HG02981 (cell line): ENCODE measurements around the gene MICU1.
"Not testable (repeated sequence)": the region's sequence is repeated elsewhere in the genome, so short reads cannot be mapped to it uniquely, and the experiment has no call there.

Experiments used
- ATAC-seq: cut with Tn5 transposase; IDR thresholded peaks from one replicate; pipeline ENCODE4 v1.9.1; 2021; ENCODE audit warnings: mild to moderate bottlenecking, moderate library complexity; ENCODE audit not compliant: unreplicated experiment

The MICU1 gene

DNA sequence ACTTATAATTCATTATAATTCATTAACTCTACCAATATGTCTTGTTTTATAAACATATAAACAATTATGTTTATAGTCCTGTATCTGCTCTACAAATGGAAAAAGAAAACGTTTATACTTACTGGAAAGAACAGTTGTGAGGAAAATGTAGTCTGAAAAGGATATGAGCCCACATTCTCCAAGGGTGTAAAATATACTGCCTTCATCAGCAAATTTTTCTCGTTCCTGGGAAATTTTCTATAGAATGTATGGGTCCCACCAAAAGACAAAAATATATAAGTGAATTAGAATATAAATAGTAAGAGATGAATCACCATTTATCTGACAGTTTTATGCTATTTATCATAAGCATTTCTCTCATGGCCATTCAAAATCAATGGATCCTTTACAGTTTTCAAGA, 117.8 kb downstream of the MICU1 start:
- ATAC-seq = no peak

GRCh38 chr10:72506474-72506873, 119.4 kb downstream of the MICU1 start:
- no peak for ATAC-seq

DNA sequence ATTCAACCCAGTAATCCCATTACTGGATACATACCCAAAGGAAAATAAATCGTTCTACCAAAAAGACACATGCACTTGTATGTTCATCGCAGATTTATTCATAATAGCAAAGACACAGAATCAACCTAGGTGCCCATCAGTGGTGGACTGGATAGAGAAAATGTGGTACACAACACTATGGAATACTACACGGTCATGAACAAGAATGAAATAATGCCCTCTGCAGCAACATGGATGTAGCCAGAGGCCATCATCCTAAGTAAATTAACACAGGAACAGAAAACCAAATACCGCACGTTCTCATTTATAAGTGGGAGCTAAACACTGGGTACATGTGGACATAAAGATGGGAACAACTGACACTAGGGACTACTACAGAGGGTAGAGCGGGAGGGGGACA, 120.4 kb downstream of the MICU1 start:
- no peak for ATAC-seq

- ATAC-seq = no peak
Observed at GRCh38 chr10:72503694-72504438, 122.0 kb downstream of the MICU1 start.

- no peak for ATAC-seq
Observed at GRCh38 chr10:72503241-72503640, 122.6 kb downstream of the MICU1 start.

- no peak for ATAC-seq
Observed at GRCh38 chr10:72502581-72502980, 123.3 kb downstream of the MICU1 start.

DNA sequence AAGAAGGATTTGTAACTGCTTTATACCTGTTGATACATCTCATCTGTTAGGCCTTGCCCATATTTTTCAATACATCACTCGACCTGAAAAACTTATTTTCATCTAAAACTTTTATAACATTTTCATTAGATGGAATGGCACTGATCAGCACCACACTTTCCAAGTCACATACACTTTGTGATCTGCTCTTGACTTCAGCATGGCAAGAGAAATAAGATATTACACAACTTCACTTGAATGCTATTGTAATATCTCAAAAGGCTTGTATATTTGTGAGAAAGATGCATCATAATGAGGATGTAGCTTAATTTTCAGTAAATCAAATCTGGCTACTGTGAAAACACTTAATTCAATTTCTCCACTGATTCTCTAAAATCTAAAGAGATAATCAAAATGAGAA, 126.2 kb downstream of the MICU1 start:
- ATAC-seq = no peak

GRCh38 chr10:72490951-72491350, 134.9 kb downstream of the MICU1 start:
- no peak for ATAC-seq

DNA sequence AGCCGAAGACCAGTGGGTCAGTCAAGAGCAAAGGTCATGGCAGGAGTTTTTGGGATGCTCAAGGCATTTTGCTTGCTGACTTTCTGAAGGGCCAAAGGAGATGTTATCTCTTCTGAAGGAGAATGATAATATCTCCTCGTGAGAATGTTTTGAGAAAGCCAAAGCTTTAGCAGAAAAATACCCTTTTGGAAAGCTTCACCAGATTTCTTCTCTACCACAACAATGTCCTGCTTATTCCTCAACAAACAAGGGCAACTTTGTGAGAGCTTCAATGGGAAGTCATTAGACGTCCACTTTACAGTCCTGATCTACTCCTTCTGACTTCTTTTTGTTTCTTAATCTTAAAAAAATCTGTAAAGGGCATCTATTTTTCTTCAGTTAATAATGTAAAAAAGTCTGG, 138.4 kb downstream of the MICU1 start:
- no peak for ATAC-seq

DNA sequence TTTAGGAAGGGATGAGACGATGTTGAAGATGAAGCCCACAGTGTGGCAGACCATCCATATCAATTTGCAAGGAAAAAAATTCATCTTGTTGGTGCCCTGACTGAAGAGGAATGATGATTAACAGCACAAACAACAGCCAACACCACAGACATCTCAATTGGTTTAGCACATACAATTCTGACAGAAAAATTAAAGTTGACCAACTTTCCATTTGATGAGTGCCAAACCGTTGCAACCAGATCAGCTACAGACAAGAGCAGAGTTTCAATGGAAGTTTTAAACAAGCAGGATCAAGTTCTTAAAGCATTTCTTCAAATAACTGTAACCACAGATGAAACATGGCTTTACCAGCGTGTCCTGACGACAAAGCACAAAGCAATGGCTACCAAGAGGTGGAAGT, 138.8 kb downstream of the MICU1 start:
- ATAC-seq = no peak

- ATAC-seq = no peak
Observed at GRCh38 chr10:72485701-72486100, 140.2 kb downstream of the MICU1 start.

GRCh38 chr10:72484521-72484920, 141.4 kb downstream of the MICU1 start:
- ATAC-seq = no peak

DNA sequence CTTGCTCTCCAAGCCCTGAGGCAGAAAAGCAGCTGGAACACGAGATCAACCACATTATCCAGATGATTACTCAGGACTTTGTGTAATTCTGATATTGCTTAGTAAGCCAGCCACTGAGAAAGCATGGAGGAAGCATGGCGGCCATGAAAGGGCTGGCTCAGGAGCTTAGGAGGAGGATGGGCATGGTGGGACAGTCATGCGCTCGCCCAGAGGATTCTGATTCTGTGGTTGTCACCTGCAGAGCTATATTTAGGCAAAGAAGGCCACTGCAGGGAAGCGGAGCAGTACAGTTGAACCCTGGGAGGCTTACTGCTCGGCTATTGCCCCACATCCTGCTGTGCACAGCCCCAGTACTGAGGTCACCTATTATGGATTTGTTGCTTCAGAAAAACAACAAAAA, 142.4 kb downstream of the MICU1 start:
- no peak for ATAC-seq

- no peak for ATAC-seq
Observed at GRCh38 chr10:72480861-72481260, 145.0 kb downstream of the MICU1 start.

DNA sequence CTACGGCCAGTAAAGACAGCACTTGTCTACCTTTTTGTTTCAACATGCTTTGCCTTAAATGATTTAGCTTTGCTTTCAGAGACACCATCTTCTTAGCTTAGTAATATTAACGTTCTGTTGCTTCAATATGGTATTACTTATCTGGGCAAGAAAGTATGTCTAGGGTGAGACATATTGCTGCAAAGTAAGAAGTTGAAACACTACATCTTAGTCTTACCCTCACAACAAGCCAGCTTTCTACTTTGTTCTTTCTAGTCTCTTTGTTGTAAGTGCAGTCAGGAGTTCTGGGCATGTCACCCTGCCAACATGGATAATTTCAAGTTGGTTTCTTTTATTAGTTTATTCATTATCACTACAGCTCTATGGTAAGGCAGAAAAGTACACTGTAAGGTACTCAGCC, 148.4 kb downstream of the MICU1 start:
- no peak for ATAC-seq

GRCh38 chr10:72472306-72472705, 153.6 kb downstream of the MICU1 start:
- no peak for ATAC-seq

DNA sequence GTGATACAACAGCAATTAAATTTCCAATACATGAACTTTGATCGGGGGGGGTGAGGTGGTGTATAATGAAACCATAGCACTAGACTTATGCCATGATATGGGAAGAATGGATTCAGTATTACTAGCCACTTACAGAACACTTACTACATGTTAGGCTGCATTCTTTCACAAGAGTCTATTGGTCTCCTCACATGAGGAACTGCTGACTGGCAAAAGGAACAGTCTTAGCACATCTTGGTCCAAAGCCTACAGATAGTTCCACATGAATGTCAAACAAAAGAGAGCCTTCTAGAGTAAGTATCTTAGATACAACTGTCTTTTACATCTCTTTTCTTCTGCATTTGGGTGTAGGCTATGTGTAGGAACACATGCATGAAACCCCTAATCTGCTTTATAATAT, 155.2 kb downstream of the MICU1 start:
- ATAC-seq = no peak

- not testable (repeated sequence) for ATAC-seq
Observed at GRCh38 chr10:72467064-72467463, 158.8 kb downstream of the MICU1 start.

DNA sequence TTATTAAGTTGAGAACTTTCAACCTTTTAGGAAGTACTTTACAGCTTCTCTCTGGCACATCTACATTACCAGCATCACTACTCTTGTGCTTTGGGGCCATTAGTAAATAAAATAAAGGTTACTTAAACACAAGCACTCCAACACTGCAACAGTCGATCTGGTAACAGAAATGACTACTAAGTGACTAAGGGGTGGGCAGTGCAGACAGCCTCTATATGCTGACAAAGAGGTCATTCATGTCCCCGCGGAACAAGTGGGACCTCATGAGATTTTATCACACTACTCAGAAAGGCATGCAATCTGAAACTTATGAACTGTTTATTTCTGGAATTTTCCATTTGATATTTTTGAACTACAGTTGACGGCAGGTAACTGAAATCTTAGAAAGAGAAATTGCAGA, 159.9 kb downstream of the MICU1 start:
- no peak for ATAC-seq

GRCh38 chr10:72464438-72464837, 161.4 kb downstream of the MICU1 start:
- ATAC-seq = no peak

GRCh38 chr10:72462261-72462660, 163.6 kb downstream of the MICU1 start:
- no peak for ATAC-seq

GRCh38 chr10:72461085-72461484, 164.8 kb downstream of the MICU1 start:
- ATAC-seq = no peak

GRCh38 chr10:72460284-72460876, 165.5 kb downstream of the MICU1 start:
- no peak for ATAC-seq
